HG03460 (cell line): ENCODE results near the gene ASB5.
"Not testable (repeated sequence)": the region's sequence is repeated elsewhere in the genome, so short reads cannot be mapped to it uniquely, and the experiment has no call there.

Experiments
- ATAC-seq: cut with Tn5 transposase; IDR thresholded peaks from one replicate; pipeline ENCODE4 v1.9.1; 2021; ENCODE audit not compliant: unreplicated experiment

The ASB5 gene

GRCh38 chr4:176226736-176227135 lies 42.3 kb downstream of the ASB5 start:
- no peak for ATAC-seq

- no peak for ATAC-seq
Measured at GRCh38 chr4:176223561-176223960, 45.5 kb downstream of the ASB5 start.

GRCh38 chr4:176222149-176222548 lies 46.9 kb downstream of the ASB5 start:
- ATAC-seq: no peak

- ATAC-seq: no peak
Measured at GRCh38 chr4:176217510-176217909, 51.5 kb downstream of the ASB5 start.

GRCh38 chr4:176212351-176212750 lies 56.7 kb downstream of the ASB5 start:
- ATAC-seq: not testable (repeated sequence)

GRCh38 chr4:176210579-176211296 lies 58.3 kb downstream of the ASB5 start:
- ATAC-seq: no peak

GRCh38 chr4:176210101-176210500 lies 58.9 kb downstream of the ASB5 start:
- ATAC-seq: no peak

- no peak for ATAC-seq
Measured at GRCh38 chr4:176209535-176209934, 59.5 kb downstream of the ASB5 start.

- ATAC-seq: no peak
Measured at GRCh38 chr4:176207839-176208238, 61.2 kb downstream of the ASB5 start.

- ATAC-seq: no peak
Measured at GRCh38 chr4:176205299-176205698, 63.7 kb downstream of the ASB5 start.

GRCh38 chr4:176198316-176198903 lies 70.6 kb downstream of the ASB5 start:
- no peak for ATAC-seq

- ATAC-seq: peak; percentile 97
Measured at GRCh38 chr4:176195184-176195978, 73.6 kb downstream of the ASB5 start, which contains the start of gene SPATA4. TSS of gene SPATA4 (minus strand) at chr4:176195585. CDS start at chr4:176195562, 23 bp downstream.

- ATAC-seq: no peak
Measured at GRCh38 chr4:176193938-176194337, 75.1 kb downstream of the ASB5 start.

- ATAC-seq: no peak
Measured at GRCh38 chr4:176193126-176193525, 75.9 kb downstream of the ASB5 start.

- ATAC-seq: no peak
Measured at GRCh38 chr4:176191974-176192373, 77.0 kb downstream of the ASB5 start.

- no peak for ATAC-seq
Measured at GRCh38 chr4:176189891-176190795, 78.9 kb downstream of the ASB5 start.

GRCh38 chr4:176188654-176189053 lies 80.4 kb downstream of the ASB5 start:
- no peak for ATAC-seq

- ATAC-seq: no peak
Measured at GRCh38 chr4:176187624-176188023, 81.4 kb downstream of the ASB5 start.

- no peak for ATAC-seq
Measured at GRCh38 chr4:176186671-176187395, 82.2 kb downstream of the ASB5 start.

GRCh38 chr4:176186067-176186466 lies 83.0 kb downstream of the ASB5 start:
- ATAC-seq: no peak
